NCI-H69 (cell line): ENCODE results near the gene BIRC6.
"Not testable (repeated sequence)": the region's sequence is repeated elsewhere in the genome, so short reads cannot be mapped to it uniquely, and the experiment has no call there.

Source experiments
- DNase-seq: peaks from one replicate; lab custom pipeline; 2025; lab: John Stamatoyannopoulos, UW

The BIRC6 gene

GRCh38 chr2:32504877-32505478, 148.2 kb downstream of the BIRC6 start:
- no peak for DNase-seq

- DNase-seq = no peak
Measured at GRCh38 chr2:32506446-32506845, 149.6 kb downstream of the BIRC6 start.

- DNase-seq = no peak
Measured at GRCh38 chr2:32514946-32515345, 158.1 kb downstream of the BIRC6 start.

GRCh38 chr2:32516567-32516966, 159.7 kb downstream of the BIRC6 start:
- DNase-seq = no peak

- no peak for DNase-seq
Measured at GRCh38 chr2:32522770-32523169, 165.9 kb downstream of the BIRC6 start.

GRCh38 chr2:32523686-32524085, 166.9 kb downstream of the BIRC6 start:
- no peak for DNase-seq

GRCh38 chr2:32532341-32532740, 175.5 kb downstream of the BIRC6 start:
- DNase-seq = no peak

GRCh38 chr2:32532961-32533360, 176.1 kb downstream of the BIRC6 start:
- DNase-seq = no peak

- DNase-seq = no peak
Measured at GRCh38 chr2:32534831-32535230, 178.0 kb downstream of the BIRC6 start.

- no peak for DNase-seq
Measured at GRCh38 chr2:32538735-32539134, 181.9 kb downstream of the BIRC6 start.

GRCh38 chr2:32552483-32552882, 195.7 kb downstream of the BIRC6 start:
- DNase-seq = not testable (repeated sequence)

GRCh38 chr2:32553829-32554432, 197.1 kb downstream of the BIRC6 start:
- peak; percentile 24 for DNase-seq

GRCh38 chr2:32558492-32558891, 201.7 kb downstream of the BIRC6 start:
- DNase-seq = no peak

- DNase-seq = no peak
Measured at GRCh38 chr2:32559136-32559535, 202.3 kb downstream of the BIRC6 start.

GRCh38 chr2:32562906-32563305, 206.1 kb downstream of the BIRC6 start:
- no peak for DNase-seq

GRCh38 chr2:32564417-32565035, 207.7 kb downstream of the BIRC6 start:
- no peak for DNase-seq

GRCh38 chr2:32565902-32566301, 209.1 kb downstream of the BIRC6 start:
- DNase-seq = no peak

GRCh38 chr2:32572030-32572429, 215.2 kb downstream of the BIRC6 start:
- DNase-seq = no peak

- no peak for DNase-seq
Measured at GRCh38 chr2:32572737-32573136, 215.9 kb downstream of the BIRC6 start.

GRCh38 chr2:32591669-32592463, 235.0 kb downstream of the BIRC6 start:
- DNase-seq = no peak

GRCh38 chr2:32594573-32594972, 237.8 kb downstream of the BIRC6 start:
- DNase-seq = no peak

- no peak for DNase-seq
Measured at GRCh38 chr2:32611366-32611765, 254.5 kb downstream of the BIRC6 start.

GRCh38 chr2:32611771-32612170, 254.9 kb downstream of the BIRC6 start:
- DNase-seq = no peak
